Renal cortical epithelial cell (primary cell): ENCODE measurements around the gene ST6GALNAC6. TPM values are rescaled to one million over a fixed set of nuclear protein-coding genes. Genes with fewer than 3 reads are reported as not detected.

ENCODE experiments used
- DNase-seq: peaks from one replicate; pipeline ENCODE4 v3.0.0-alpha.2; 2011; ENCODE audit warnings: low read depth
- total RNA-seq: library from RNA; depleted of rRNA; stranded (reverse); fragments of >200 nt; gene quantifications from 2 replicates; pipeline ENCODE4 v1.2.3, GENCODE V29; 2014

The ST6GALNAC6 gene, protein sequence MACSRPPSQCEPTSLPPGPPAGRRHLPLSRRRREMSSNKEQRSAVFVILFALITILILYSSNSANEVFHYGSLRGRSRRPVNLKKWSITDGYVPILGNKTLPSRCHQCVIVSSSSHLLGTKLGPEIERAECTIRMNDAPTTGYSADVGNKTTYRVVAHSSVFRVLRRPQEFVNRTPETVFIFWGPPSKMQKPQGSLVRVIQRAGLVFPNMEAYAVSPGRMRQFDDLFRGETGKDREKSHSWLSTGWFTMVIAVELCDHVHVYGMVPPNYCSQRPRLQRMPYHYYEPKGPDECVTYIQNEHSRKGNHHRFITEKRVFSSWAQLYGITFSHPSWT
- total RNA-seq: 23.1 and 30.5 TPM in 2 replicates

DNA sequence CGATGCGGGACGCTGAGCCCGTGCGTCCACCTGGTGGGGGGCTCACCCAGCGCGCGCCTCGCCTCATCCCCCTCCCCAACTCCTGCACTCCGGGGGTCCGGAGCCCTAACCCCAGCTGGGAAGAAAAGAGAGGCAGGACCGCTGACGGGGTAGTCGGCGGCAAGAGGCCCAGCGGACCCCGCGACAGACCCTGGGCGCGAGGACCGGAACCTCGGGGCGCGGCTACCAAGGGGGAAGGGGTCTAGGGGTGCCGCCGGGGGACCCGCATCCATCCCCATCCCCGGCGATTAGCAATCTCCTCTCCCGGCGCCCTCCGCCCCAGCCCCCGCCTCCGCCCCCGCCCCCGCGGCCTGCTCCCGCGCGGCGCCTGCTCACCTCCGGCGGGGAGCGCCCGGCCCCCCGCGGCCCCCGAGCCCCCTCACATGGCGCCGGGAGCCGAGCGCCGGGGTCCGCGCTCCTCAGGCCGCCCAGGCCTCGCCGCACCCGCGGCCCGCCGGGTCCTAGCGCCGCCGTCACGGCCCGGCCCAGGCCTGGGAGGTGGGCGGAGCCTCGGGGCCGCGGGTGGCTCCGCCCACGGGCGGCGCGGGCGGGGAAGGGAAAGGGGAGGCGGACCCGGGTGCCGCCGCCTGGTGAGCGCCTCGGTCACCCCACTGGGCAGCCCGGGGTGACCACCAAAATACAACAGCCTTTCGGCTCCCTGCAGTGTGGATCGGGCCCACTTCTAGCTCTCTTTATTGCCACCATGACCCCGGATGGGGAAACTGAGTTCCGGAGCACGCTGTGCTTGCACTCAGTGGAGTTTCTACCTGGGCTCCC is at the start of gene ST6GALNAC6:
Gene ST6GALNAC6 (minus strand): TSS at position 476 of the 816 bp plus-strand sequence. CDS start 1,622 bp downstream, outside the sequence.
- no peak for DNase-seq

DNA sequence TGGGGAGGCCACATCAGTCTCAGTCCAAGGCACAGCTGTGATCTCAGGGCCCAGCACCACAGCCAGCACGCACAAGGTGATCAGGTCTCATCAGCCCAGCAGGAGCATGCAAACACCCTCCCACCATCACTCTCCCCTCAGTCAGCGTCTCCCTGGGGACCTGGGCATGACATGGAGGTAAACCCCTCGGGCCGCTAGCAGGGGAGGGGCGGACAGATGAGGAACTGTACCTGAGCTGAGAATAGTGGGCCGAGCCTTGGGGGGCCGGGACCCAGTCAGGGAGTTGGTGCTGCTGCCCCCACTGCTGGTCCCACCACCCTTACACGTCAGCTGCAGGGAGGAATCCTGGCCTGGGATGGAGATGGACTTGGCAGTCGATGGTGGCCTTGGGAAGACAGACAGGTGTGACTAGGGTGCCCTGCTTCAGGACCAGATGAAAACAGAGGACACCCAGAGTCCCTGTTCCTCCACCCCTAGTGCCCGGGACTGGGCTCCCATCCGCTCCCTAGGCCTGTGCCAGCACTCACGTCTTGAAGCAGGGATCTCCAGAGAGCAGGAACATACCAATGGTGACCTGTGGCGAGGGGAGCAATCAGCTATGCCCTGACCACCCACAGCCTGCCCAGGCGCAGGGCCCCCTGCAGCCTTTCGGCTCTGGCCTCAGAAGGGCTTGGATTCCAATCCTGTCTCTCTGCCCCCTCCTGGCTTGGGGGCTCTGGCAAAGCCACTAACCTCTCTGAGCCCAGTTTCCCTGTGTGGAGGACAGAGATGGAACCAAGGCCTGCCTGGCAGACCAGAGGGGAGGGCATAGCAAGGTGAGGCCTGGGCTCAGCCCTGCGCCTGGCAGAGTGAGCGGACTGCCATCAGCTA is 48.7 kb upstream of the ST6GALNAC6 start:
- DNase-seq: no peak

DNA sequence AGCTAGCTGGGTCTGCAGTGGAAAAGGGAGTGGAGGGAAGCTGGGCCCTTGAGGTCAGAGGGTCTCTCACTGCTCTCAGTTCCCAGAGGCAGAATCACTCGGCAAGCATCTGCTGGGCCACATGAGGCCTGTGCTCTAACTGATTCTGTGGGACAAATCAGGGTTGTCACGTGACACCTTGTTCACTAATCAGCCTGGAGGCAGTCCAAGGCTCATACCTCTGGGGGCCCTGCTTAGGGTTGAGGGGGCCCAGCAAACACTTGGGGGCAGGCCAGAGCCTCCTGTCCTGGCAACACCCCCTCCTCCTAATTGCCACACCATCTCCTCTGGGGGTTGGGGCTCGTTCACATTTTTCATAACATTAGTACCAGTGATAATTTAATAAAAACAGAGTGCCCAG is 47.3 kb upstream of the ST6GALNAC6 start:
- DNase-seq: no peak

DNA sequence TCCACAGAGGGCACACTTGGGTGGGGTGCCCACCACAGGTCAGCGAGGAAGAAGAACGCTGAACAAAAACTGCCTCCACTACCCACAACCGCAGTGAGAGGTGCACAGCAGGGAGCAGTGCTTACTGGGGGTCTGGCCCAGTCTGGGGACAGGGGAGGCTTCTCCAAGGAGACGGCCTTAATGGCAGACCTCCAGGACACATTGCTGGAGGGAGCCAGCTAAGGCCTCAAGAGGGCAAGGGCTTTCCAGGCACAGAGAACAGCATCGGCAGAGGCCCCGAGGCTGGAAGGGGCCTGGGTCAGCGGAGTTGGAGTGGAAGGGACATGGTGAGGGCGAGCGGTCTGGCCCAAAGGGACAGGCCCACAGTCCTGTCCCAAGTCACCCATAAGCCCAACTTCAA is 46.5 kb upstream of the ST6GALNAC6 start:
- DNase-seq: no peak

DNA sequence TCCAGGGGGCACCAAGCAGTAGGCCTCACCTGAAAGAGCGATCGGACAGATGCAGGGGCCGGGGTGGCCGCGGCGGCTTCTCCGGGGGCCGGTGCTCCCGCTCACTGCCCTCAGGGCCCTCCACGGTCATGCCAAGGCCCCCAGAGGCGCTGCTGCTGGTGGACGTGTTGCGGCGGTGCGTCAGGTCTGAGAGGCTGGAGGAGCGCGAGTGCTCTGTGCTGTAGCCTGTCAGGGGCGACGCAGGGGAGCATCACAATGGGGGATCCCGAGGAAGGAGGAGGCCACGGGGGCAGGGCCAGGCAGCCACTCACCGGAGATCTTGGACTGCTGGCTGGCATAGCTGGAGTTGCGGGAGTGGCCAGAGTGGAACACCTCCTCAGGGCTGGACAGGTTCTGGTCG is 45.9 kb upstream of the ST6GALNAC6 start:
- DNase-seq: no peak

DNA sequence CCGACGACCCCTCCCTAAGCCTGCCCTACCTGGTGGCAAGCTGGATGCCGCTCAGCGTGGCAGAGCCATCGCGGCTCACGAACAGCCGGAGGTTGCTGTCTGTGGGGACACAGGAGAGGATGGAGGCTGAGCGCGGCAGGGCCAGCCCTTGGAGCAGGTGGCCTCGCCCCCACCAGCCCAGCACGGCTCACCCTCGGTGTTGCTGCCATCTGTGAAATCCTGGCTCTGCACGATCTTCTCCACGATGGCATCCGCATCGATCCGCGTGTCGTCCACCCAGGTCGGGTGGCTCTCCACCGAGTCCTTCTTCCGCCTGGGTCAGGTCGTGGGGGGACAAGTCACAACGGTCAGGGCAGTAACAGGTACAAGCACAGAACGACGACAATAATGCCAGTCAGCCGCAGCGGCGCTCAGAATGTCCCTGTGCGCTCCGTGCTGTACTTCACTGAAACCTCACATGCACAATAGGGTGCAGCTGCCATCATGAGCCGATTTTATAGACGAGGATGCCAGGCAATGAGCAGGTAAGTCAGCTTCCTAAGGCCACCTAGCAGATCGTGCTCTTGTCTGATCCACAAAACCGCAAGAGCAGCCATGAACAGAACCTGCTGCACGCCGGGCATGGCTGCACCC is 45.3 kb upstream of the ST6GALNAC6 start:
- no peak for DNase-seq

DNA sequence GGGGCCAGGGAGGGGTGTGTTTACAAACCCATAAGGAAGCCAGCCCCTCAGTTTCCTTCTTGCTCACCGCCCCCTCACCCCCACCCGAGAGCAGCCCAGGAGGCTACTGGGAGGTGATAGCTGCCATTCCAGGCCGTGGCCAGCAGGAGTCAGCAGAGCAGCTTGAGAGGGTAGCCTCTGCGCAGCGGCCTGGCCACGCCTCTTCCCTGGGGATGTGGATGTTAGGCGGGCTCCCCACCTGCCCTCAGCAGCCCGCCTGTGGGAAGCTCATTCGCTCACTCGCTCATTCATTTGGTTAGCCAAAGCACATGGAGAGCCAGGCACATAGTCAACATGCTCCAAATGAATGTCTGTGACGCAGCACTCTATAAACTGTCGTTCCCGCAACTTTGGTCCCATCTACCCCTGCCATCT is 44.3 kb upstream of the ST6GALNAC6 start:
- peak; percentile 41 for DNase-seq

DNA sequence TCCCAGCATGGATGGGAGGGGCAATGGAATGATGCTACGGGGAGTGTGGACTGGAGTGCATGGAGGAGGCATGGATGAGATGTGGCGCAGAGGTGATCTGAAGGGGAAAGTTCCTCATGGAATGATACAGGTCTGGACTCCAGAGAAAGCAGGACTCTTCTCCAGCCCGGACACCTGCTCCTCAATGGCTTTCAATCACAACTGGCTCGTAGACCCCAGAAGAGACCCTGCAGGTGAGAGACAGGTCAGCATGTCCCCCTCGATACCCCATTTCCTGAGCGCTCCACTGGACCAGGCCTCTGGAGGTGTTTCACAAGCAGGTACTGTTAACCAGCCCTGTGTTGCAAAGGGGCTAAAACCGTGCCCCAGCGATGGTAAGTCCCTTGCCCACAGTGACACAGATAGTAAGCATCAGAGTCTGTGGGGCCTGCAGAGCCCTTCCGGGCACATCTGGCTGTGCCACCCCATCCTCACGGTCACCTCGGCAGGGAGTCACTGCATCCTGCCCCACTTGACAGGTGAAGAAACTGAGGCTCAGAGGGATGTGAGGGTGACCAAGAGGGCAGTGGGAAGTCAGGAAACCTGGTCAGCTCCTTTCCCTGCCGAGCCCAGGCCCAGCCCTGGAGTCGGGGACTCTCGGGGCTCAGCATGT is 43.7 kb upstream of the ST6GALNAC6 start:
- no peak for DNase-seq

DNA sequence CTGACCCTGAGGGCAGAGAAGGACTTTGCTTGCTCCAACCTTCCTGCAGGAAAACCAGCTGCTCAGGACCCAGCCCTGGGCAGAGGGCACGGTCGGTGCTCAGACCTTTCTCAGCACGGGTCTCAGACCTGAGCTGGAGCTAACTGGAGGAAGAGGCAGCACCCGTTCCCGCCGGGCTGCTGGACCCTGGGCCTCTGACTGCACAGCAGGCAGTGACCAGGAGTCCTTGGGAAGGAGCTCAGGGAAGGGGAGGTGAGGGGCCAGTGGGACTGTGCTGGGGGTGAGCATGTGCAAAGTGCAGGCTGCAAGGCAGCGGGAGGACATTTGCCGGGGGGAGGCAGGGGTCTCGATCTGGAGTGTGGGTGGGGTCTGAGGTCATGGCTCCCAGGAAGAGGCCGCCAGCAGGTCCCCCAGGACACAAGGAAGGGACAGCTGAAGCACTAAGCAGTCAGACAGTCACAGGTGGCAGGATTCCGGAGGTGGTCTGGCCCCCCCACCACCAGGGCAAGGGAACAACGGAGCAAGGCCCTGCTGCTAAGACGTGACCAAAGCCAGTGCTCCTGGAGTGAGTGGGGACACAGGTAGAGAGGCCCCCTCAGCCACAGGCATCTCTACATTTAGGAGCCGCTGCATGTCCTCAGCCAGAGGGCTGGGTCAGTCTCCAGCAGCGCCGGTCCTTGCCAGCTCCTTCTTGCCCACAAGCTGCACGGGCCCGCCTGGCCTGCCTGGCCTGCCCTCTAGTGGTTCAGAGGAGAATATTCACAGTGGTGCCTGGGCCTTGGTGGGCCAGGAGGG is 43.0 kb upstream of the ST6GALNAC6 start:
- DNase-seq: peak; percentile 38

DNA sequence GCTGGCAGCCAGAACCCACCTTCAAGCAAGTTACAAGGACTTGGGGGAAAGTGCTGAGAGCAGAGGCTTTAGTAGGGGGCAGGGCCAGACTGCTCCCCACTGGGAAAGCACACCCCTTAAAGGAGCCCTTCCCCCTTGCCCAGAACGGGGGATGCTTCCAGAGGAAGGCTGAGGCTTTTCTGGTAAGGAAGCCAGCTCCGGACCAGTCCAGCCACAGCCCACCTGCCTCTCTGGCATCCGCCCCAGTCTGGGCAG is 42.5 kb upstream of the ST6GALNAC6 start:
- no peak for DNase-seq

DNA sequence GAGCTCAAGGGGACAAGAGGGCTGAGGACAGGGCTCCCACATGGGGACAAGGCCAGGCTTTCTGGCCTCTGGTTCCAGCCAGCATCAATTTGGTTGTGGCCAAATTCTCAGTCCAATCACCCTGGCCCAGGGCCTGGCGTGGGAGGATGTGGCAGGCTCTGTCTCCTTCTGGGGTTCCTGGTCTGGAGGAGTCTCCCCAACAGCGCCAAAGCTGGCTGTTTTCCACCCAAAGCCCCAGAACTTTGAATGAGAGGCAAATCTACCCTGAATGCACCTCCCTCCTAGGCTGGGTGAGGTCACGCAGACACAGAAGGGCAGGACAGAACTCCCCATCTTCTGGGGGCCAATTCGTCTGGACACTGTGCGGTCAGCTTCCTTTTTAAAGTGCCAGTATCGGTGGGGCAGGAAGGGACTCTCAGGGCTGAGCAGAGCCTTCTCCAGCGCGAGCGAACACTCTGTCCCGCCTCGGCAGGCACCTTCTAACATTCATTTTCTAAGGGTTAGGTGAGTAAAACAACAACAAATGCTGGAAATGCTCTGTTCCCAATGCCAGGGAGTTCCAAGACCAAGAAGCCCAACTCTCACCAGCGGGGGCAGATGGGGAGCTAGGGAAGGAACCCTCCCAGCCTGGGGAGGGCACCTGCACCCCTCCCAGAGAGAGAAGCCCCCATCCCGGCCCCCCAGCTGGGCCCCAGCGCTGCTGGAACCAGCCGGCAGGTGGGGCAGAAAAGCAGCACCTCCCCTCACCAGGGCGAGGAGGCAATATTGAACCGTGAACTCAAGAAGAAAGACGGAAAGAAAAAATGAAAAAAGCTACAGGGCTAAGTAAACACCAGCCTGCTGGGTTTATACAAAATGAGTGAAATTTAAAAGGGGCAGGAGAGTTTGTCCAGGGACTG is 41.9 kb upstream of the ST6GALNAC6 start:
- no peak for DNase-seq

DNA sequence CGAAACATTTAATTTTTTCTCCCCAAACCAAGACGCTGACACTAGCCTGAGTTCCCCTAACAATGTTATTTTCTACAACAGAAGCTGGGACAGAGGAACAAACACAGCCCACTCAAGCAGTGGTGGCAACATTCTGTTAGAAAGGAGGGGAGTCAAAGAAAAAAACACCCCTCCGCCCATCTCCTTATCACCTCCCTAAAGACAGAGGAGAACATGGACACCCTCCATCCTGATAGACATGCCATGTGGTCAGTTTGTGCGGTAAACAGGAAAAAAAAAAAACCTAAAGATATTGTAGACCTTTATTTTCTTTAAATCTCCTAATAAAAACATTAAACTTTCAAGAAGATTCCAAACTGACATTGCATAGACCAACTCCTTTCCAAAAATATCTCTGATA is 41.2 kb upstream of the ST6GALNAC6 start:
- no peak for DNase-seq

DNA sequence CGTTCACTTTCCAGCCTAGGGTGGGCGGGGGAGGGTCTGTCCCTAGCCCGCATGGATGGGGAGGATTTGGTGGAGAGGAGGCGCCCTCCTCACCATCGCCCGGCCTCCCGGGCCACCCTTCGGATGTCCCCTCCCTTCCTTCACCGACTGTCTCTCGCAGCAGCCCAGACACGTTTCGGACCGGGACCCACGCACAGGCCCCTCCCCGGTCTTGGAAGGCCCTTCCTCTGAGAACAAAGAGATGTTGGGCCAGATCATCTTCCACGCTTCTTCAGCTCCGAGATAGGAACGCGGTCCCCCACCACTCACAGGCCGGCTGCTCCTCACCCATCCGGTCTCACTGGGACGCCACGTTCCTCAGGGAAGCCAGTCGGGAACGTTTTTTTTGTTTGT is 38.9 kb upstream of the ST6GALNAC6 start:
- no peak for DNase-seq

DNA sequence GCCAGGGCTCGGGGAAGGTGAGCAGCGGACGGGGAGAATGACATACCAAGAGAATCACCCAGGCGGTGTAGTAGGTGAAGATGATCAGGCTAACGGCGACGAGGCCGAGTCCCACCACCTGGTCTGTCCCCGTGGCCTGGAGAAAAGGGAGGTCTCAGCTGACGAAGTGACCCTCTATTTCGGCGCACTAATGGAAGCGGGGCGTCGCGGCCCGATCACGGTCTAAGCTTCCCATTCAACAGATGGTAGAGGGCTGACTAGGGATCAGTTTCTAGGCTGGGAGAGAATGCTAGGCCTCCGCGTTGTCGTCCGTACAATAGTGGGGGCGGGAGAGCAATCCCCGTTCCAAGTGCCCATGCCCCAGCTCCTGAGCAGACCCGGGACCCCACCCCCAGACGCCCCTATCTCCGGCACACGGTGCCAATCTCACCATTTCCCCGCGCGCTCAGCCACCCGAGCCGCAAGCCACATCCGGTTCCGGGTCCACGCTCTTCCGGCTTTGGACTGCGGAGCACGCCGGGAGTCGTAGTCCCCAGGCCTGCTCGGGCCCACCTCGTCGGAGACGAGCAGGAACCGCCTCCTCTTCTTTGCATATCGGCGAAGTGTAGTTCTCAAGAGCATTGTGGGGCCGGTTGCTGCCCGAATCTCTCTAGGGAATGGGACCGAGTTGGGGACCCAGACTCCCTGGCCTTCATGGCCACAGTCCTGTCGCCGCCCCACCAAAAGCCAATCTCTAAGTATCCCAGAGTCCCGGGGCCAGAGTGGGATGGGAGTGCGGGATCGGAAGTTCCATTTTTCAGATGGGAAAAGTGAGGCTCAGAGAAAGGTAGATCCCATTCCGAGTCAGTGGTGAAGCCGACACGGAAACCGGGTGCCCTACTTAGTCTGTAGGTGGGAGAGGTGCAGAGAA is 38.2 kb upstream of the ST6GALNAC6 start, which contains the start of gene DPM2:
Gene DPM2 (minus strand): TSS at position 467 of the 910 bp plus-strand sequence. CDS start 34 bp downstream, at position 433.
- DNase-seq: peak; percentile 64

DNA sequence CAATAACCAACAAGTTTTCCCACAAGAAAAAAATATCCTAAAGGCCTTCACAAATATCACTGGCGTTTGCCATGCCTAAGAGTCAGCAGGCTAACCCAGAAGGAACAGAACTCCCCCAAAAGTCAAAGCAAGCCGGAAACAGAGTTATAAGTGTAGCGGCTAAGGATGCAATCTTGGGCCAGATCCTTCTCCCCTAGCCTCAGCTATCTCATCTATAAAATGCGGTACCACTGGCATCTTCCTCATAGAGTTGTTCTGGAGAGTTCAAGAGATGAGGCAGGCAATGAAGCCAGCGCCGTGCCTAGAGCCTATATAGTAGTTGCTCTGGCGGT is 37.6 kb upstream of the ST6GALNAC6 start:
- no peak for DNase-seq

DNA sequence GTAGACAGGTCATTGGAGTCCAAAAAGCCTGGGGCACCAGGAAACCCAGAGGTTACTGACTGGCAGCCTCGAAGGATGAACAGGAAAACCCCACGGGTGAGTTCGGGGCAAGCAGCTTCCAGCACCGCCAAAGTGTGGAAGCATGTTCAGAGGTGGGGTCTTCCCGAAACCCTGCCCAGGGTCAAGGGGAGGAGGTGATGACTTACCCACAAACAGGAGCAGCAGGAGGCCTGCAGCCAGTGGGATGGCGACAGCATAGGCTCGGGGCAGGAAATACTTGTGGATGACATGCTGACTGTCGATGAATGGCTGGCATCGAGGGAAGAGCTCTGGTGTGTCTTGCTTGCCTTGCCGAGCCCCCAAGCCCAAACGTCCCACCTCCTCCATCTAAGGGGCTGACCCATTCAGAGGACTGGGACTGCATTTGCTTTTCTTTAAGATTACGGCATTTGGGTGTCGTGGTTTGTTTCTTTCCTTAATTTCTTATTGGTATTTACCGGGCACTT is 37.0 kb upstream of the ST6GALNAC6 start:
- DNase-seq: no peak

DNA sequence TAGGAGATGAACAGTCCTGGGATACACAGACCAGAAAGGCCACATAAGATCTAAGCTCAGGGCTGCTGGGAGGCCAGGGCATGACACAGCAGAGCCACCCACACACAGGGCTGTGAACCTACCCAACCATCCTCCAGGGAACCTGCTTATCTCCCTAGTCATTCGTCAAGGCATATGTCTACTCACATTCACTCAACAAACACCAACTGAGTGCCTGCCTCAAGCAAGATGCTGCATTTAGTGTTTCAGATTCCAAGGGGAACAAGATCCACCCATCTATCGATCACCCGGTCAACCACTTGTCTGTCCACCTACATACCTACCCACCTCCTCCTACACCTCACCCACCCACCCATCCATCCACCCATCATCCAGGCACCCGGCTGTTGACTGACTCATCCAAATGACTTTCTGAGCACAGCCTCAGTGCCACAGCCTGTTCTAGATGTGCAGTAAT is 36.4 kb upstream of the ST6GALNAC6 start:
- DNase-seq: no peak

DNA sequence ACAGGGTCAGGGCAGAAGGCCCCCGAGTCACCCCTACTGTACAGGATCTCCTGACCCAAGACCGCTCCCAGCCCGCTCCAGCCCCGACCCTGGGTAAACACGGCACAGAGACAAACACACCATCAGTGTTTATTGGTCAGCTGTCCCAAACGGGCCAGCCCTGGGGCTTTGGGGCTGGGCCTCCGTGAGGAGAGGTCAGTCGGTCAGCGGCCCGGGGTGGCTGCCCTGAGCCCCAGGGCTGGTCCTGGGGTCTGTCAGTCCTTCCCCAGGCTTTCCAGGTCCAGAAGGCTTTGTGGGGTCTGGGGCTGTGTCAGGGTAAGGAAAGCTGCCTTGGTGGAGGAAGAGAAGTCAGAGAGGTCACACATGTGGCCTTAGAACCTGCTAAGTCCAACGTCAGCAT is 35.6 kb upstream of the ST6GALNAC6 start:
- no peak for DNase-seq
